ENCODE measurements around the gene WNT1.

Gene WNT1

GRCh38 chr12:49019443-49020324 is 41.6 kb downstream of the WNT1 start:
- 100% methylated on average over 1 of the region's 10 CpGs; no CpG with 5 or more reads in 1 of the 2 donors for WGBS, 2 donors (ENCODE audit: extremely low coverage in 2 of 2, insufficient read length in 2 of 2, insufficient replicate concordance in 1 of 2)
- Histone ChIP-seq H3K79me1 (ENCODE audit: low read depth, low read length) (peaks cover 3% of the 10 kb centered on the region), H3K14ac (ENCODE audit: low read length) (no peak overlapping the region), H3K36me3 (replicated peaks in 1 of 2; ENCODE audit: control insufficient read depth in 2 of 2, insufficient read depth in 2 of 2, low read length in 2 of 2) (peaks cover 27 to 46% of the 10 kb centered on the region in 2 donors), H3K27ac (replicated peaks; ENCODE audit: low read length) (no peak overlapping the region), H3K4me1 (ENCODE audit: control insufficient read depth in 2 of 2, insufficient read depth in 1 of 2, low read depth in 1 of 2, low read length in 2 of 2) (peaks cover 5 to 6% of the 10 kb centered on the region in 2 donors), H2BK12ac (ENCODE audit: low read length) (no peak overlapping the region), H3K4me2 (ENCODE audit: insufficient read depth, low read length, poor library complexity, severe bottlenecking) (no peak overlapping the region), H2BK120ac (ENCODE audit: low read depth, low read length) (no peak overlapping the region), H3K9ac (ENCODE audit: low read depth, low read length, poor library complexity) (no peak overlapping the region), H2AFZ (ENCODE audit: low read length) (no peak overlapping the region), H2BK15ac (ENCODE audit: low read length) (no peak overlapping the region), H3K27me3 (ENCODE audit: control insufficient read depth in 3 of 3, insufficient read depth in 3 of 3, low read depth in 1 of 3, low read length in 3 of 3) (no peaks in the 10 kb centered on the region), H3K9me3 (replicated peaks in 1 of 2; ENCODE audit: control insufficient read depth in 2 of 2, insufficient read depth in 1 of 2, low read depth in 1 of 2, low read length in 2 of 2) (peaks cover 0 to 2% of the 10 kb centered on the region in 2 donors), H3K4ac (ENCODE audit: low read length) (no peak overlapping the region), H2BK5ac (ENCODE audit: low read length) (no peak overlapping the region), H2AK5ac (ENCODE audit: low read depth, low read length) (no peak overlapping the region), H3K23ac (ENCODE audit: low read depth, low read length, poor library complexity) (no peak overlapping the region), H4K8ac (ENCODE audit: low read depth, low read length) (no peak overlapping the region), H3K4me3 (ENCODE audit: low read length in 2 of 2) (peak overlapping the region in 1 of 2 donors; percentile 83), H3K18ac (ENCODE audit: low read length) (no peak overlapping the region), H4K91ac (ENCODE audit: low read depth, low read length, poor library complexity) (no peak overlapping the region)
- DNase-seq (ENCODE audit: low spot score): no peak

DNA sequence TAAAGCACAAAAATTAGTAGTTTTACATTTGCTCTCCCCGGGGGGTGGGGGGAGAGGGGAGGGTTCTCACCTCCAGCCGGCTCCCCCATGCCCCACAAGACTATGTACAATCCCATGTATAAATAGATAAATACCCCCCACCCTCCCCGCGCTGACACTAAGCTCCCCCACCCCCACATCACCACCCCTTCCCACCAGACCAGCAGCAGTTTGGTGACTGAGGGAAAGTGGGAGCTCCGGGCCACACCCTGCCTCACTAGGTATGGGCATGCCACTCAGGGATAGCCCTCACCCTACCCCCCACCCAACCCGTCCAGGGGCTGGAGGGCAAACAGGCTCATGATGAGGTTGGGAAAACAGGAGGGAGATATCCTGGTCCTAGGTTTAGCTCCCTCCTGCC is 42.3 kb downstream of the WNT1 start:
- no peak overlapping the region for H3K18ac ChIP-seq (ENCODE audit: low read length)
- H3K27me3 ChIP-seq (ENCODE audit: control insufficient read depth in 3 of 3, insufficient read depth in 3 of 3, low read depth in 1 of 3, low read length in 3 of 3): no peaks in the 10 kb centered on the region
- WGBS, 2 donors (ENCODE audit: extremely low coverage in 2 of 2, insufficient read length in 2 of 2, insufficient replicate concordance in 1 of 2): no CpG with 5 or more reads among the region's 6 CpGs
- no peak overlapping the region for H3K4me2 ChIP-seq (ENCODE audit: insufficient read depth, low read length, poor library complexity, severe bottlenecking)
- H3K14ac ChIP-seq (ENCODE audit: low read length): no peak overlapping the region
- no peak overlapping the region for H4K8ac ChIP-seq (ENCODE audit: low read depth, low read length)
- H3K9me3 ChIP-seq (replicated peaks in 1 of 2; ENCODE audit: control insufficient read depth in 2 of 2, insufficient read depth in 1 of 2, low read depth in 1 of 2, low read length in 2 of 2): peaks cover 0 to 2% of the 10 kb centered on the region in 2 donors
- no peak overlapping the region for H3K27ac ChIP-seq (replicated peaks; ENCODE audit: low read length)
- peaks cover 5 to 6% of the 10 kb centered on the region in 2 donors for H3K4me1 ChIP-seq (ENCODE audit: control insufficient read depth in 2 of 2, insufficient read depth in 1 of 2, low read depth in 1 of 2, low read length in 2 of 2)
- H3K23ac ChIP-seq (ENCODE audit: low read depth, low read length, poor library complexity): no peak overlapping the region
- H2BK120ac ChIP-seq (ENCODE audit: low read depth, low read length): no peak overlapping the region
- H3K9ac ChIP-seq (ENCODE audit: low read depth, low read length, poor library complexity): no peak overlapping the region
- no peak overlapping the region for H2BK15ac ChIP-seq (ENCODE audit: low read length)
- H2AFZ ChIP-seq (ENCODE audit: low read length): no peak overlapping the region
- no peak overlapping the region for H4K91ac ChIP-seq (ENCODE audit: low read depth, low read length, poor library complexity)
- no peak overlapping the region for H2AK5ac ChIP-seq (ENCODE audit: low read depth, low read length)
- H3K4ac ChIP-seq (ENCODE audit: low read length): no peak overlapping the region
- H2BK5ac ChIP-seq (ENCODE audit: low read length): no peak overlapping the region
- no peak overlapping the region for H2BK12ac ChIP-seq (ENCODE audit: low read length)
- H3K4me3 ChIP-seq (ENCODE audit: low read length in 2 of 2): no peak overlapping the region
- DNase-seq (ENCODE audit: low spot score): no peak
- H3K79me1 ChIP-seq (ENCODE audit: low read depth, low read length): peaks cover 3% of the 10 kb centered on the region
- peaks cover 33 to 54% of the 10 kb centered on the region in 2 donors for H3K36me3 ChIP-seq (replicated peaks in 1 of 2; ENCODE audit: control insufficient read depth in 2 of 2, insufficient read depth in 2 of 2, low read length in 2 of 2)

GRCh38 chr12:49021292-49021915 is 43.3 kb downstream of the WNT1 start:
- Histone ChIP-seq H3K14ac (ENCODE audit: low read length) (no peak overlapping the region), H3K4ac (ENCODE audit: low read length) (no peak overlapping the region), H3K4me3 (ENCODE audit: low read length in 2 of 2) (no peak overlapping the region), H4K8ac (ENCODE audit: low read depth, low read length) (no peak overlapping the region), H2BK120ac (ENCODE audit: low read depth, low read length) (no peak overlapping the region), H3K36me3 (replicated peaks in 1 of 2; ENCODE audit: control insufficient read depth in 2 of 2, insufficient read depth in 2 of 2, low read length in 2 of 2) (peaks cover 41 to 63% of the 10 kb centered on the region in 2 donors), H2BK15ac (ENCODE audit: low read length) (no peak overlapping the region), H2BK12ac (ENCODE audit: low read length) (no peak overlapping the region), H3K79me1 (ENCODE audit: low read depth, low read length) (peaks cover 3% of the 10 kb centered on the region), H3K9me3 (replicated peaks in 1 of 2; ENCODE audit: control insufficient read depth in 2 of 2, insufficient read depth in 1 of 2, low read depth in 1 of 2, low read length in 2 of 2) (peaks cover 0 to 2% of the 10 kb centered on the region in 2 donors), H2AK5ac (ENCODE audit: low read depth, low read length) (no peak overlapping the region), H4K91ac (ENCODE audit: low read depth, low read length, poor library complexity) (no peak overlapping the region), H3K18ac (ENCODE audit: low read length) (no peak overlapping the region), H3K9ac (ENCODE audit: low read depth, low read length, poor library complexity) (no peak overlapping the region), H3K4me1 (ENCODE audit: control insufficient read depth in 2 of 2, insufficient read depth in 1 of 2, low read depth in 1 of 2, low read length in 2 of 2) (peaks cover 5 to 6% of the 10 kb centered on the region in 2 donors), H3K27ac (replicated peaks; ENCODE audit: low read length) (no peak overlapping the region), H2AFZ (ENCODE audit: low read length) (no peak overlapping the region), H2BK5ac (ENCODE audit: low read length) (no peak overlapping the region), H3K23ac (ENCODE audit: low read depth, low read length, poor library complexity) (no peak overlapping the region), H3K4me2 (ENCODE audit: insufficient read depth, low read length, poor library complexity, severe bottlenecking) (no peak overlapping the region), H3K27me3 (ENCODE audit: control insufficient read depth in 3 of 3, insufficient read depth in 3 of 3, low read depth in 1 of 3, low read length in 3 of 3) (no peaks in the 10 kb centered on the region)
- WGBS, 2 donors (ENCODE audit: extremely low coverage in 2 of 2, insufficient read length in 2 of 2, insufficient replicate concordance in 1 of 2): no CpG with 5 or more reads among the region's 11 CpGs
- DNase-seq (ENCODE audit: low spot score): no peak

- no peak overlapping the region for H3K9ac ChIP-seq (ENCODE audit: low read depth, low read length, poor library complexity)
- H3K36me3 ChIP-seq (replicated peaks in 1 of 2; ENCODE audit: control insufficient read depth in 2 of 2, insufficient read depth in 2 of 2, low read length in 2 of 2): peaks cover 47 to 76% of the 10 kb centered on the region in 2 donors
- no peak overlapping the region for H2BK120ac ChIP-seq (ENCODE audit: low read depth, low read length)
- no peak overlapping the region for H4K91ac ChIP-seq (ENCODE audit: low read depth, low read length, poor library complexity)
- peaks cover 0 to 2% of the 10 kb centered on the region in 2 donors for H3K9me3 ChIP-seq (replicated peaks in 1 of 2; ENCODE audit: control insufficient read depth in 2 of 2, insufficient read depth in 1 of 2, low read depth in 1 of 2, low read length in 2 of 2)
- no peak overlapping the region for H3K23ac ChIP-seq (ENCODE audit: low read depth, low read length, poor library complexity)
- H2BK5ac ChIP-seq (ENCODE audit: low read length): peak overlapping the region; percentile 27
- no peak overlapping the region for H2AK5ac ChIP-seq (ENCODE audit: low read depth, low read length)
- no peak overlapping the region for H4K8ac ChIP-seq (ENCODE audit: low read depth, low read length)
- no peak overlapping the region for H3K27ac ChIP-seq (replicated peaks; ENCODE audit: low read length)
- no peak overlapping the region for H2BK15ac ChIP-seq (ENCODE audit: low read length)
- H2BK12ac ChIP-seq (ENCODE audit: low read length): no peak overlapping the region
- H3K18ac ChIP-seq (ENCODE audit: low read length): no peak overlapping the region
- H3K14ac ChIP-seq (ENCODE audit: low read length): no peak overlapping the region
- H2AFZ ChIP-seq (ENCODE audit: low read length): no peak overlapping the region
- peaks cover 4% of the 10 kb centered on the region in 2 donors for H3K4me1 ChIP-seq (ENCODE audit: control insufficient read depth in 2 of 2, insufficient read depth in 1 of 2, low read depth in 1 of 2, low read length in 2 of 2)
- no peak overlapping the region for H3K4me2 ChIP-seq (ENCODE audit: insufficient read depth, low read length, poor library complexity, severe bottlenecking)
- H3K79me1 ChIP-seq (ENCODE audit: low read depth, low read length): peaks cover 3% of the 10 kb centered on the region
- WGBS, 2 donors (ENCODE audit: extremely low coverage in 2 of 2, insufficient read length in 2 of 2, insufficient replicate concordance in 1 of 2): no CpG with 5 or more reads among the region's 15 CpGs
- H3K4me3 ChIP-seq (ENCODE audit: low read length in 2 of 2): peak overlapping the region in 1 of 2 donors; percentile 43
- DNase-seq (ENCODE audit: low spot score): no peak
- no peaks in the 10 kb centered on the region for H3K27me3 ChIP-seq (ENCODE audit: control insufficient read depth in 3 of 3, insufficient read depth in 3 of 3, low read depth in 1 of 3, low read length in 3 of 3)
- H3K4ac ChIP-seq (ENCODE audit: low read length): no peak overlapping the region
Observed at GRCh38 chr12:49022558-49023178, 44.5 kb downstream of the WNT1 start.

All from neuronal stem cell (in vitro differentiated cells).